ENCODE data around the gene CISTR.

CISTR gene

GRCh38 chr12:53698948-53699677 is 52.7 kb downstream of the CISTR start:
- TF ChIP-seq CTCF (IDR thresholded peaks at IDR 0.05): no peak

GRCh38 chr12:53696655-53697331 is 55.0 kb downstream of the CISTR start:
- no peak for TF ChIP-seq CTCF (IDR thresholded peaks at IDR 0.05)

All from LNCAP (cell line).